GM18526 (cell line): ENCODE data around the gene CADPS.

Experiments
- POLR2A ChIP-seq: IDR thresholded peaks from 3 replicates; pipeline ENCODE4 v1.6.1; 2011; ENCODE audit not compliant: insufficient read length; ENCODE audit errors: extremely low read depth

CADPS gene

DNA sequence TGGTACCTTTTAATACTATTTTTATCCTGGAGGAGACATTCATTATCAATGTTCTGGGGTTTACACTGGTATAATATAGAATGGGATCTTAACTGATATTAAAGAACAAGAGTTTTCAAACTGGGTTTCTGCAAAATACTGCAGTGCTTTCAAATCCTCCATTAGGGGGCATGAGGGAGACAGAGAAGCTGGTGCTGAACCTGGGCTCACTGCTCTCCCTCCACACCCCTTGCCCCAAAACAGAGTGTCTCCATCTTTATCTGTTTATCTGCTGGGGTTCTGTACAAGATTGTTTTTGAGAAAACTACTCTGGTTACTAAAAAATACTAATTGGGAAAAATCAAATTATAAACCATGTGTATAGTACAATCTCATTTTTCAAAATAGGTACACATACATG is 41.7 kb downstream of the CADPS start:
- no peak for TF ChIP-seq POLR2A

DNA sequence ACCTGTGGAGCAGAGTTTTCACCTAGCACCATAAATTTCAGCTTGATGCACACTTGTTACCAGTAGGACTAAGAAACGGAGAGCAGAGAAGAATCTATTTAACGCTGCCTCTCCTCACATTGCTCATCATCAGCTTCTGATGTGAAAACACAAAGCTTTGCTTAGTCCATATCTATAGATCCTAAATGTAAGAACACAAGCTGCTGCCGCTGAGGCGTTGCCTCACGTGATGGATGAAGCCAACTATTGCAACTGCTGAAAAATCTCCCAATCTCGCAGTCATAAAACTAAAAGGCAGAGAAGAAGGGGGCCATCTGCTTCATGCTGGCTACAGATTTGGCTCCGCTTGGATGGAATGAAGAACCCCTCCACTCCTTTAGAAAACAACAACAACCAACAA is 42.7 kb downstream of the CADPS start:
- no peak for TF ChIP-seq POLR2A

DNA sequence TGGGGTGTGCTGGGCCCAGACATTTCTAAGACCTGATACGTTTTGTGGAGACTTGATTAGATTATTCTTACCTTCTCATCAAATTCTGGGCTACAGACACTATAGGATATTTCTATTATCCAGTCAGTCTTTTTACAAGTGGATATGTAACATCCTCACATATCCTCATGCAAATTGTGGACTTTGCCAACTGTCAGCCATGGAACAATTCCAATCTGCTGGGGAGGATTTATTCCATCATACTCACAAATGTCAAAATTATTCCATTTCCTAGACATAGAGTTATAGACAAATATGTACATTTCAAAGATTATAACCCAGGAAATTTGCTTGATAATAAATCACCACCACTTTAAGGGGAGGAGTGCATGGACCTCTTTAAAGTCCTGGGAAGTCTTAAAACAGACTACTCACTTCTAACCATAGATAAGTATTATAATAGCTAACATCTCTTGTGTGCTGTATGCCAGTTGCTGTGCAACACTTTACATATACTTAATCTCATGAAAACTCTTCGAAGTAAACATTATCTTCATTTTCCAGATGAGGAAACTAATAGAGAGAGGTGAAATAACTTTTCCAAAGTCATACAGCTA is 44.4 kb downstream of the CADPS start:
- TF ChIP-seq POLR2A = no peak

DNA sequence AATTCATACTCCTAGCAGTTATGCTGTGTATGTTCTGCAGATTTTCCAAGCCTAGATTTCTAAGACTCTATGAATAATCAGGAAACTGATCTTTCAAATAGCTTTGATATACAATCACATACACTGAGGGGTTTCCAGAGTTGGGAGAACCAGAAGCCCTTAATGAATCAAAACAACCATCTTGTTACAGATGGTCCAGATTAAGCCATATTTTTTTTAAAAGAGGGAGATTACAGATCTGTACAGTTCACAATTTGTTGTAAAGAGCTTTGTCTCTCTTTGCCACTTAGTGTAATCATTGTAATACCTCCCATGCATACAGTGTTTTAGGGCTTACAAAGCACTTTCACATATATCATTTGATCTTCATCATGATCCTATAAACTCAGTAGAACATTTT is 47.7 kb downstream of the CADPS start:
- no peak for TF ChIP-seq POLR2A

DNA sequence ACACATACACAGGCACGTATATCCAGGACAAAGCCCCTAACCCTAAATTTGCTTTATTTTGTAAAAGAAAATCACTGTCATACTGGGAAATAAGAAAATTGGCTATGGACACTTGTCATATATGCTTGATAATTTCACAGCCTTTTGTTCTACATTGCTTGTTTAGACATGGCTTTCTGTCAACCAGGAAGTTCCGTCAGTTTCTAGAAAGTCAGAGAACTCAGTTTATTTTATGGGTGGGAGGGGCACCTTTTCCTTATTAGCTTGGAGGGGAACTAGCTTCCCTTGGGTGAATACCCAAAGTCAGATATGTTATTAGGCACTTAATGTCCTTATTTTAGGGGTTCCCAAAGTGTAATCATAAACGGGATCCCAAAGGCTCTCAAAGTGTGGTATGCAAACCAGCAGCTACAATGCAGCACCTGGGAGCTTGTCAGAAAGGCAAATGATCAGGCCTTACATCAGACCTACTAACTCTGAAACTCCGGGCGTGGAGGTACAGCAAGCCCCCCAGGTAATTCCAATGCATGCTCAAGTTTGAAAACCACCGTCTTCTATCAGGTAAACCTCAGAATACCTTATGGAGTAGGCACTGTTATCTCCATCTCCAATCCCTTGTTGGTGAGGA is 50.1 kb downstream of the CADPS start:
- TF ChIP-seq POLR2A = no peak

DNA sequence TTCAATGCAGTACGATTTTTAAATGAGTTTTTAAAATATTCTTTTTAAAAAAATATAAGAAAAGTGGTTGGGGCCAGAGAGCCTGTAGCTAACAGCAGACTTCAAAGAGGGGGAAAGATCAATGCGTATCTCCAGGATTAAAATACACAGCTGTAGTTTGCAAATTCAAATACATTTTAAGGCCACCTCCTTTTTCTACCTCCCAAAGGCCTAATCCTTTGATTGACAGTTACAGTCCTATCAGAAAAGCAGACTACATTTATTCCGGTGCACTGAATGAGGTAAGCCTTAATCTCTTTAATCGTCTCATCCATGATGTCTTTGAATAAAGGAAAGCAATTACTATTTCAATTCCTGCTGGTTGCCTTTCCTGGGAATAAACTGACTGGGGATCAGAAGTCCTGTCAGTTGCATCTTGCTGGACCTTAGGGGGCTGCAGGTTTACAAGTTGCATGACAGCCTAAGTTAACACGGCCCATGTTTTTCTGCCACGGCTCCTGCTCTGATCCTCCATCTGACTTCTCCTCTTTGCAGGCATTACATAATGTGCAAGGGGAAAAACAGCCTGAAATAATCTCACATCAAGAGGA is 51.7 kb downstream of the CADPS start:
- TF ChIP-seq POLR2A = no peak

DNA sequence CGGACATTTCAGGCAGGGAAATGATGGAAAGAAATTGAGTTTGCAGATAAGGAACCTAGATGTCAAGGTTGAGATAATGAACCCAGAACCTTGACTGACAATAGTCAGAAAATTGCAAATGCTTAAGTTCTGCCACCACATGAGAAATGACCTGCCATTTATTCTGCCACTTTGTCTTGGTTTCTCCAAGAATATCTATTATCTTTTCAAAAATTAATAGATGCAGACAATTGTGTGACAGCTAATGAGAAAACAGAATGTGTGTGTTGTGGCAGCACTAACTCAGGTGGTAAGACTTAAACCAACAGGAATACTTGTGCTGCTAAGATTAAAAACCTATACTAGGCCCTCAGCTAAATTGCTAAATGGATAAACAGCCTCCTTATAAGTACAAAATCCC is 52.3 kb downstream of the CADPS start:
- no peak for TF ChIP-seq POLR2A

DNA sequence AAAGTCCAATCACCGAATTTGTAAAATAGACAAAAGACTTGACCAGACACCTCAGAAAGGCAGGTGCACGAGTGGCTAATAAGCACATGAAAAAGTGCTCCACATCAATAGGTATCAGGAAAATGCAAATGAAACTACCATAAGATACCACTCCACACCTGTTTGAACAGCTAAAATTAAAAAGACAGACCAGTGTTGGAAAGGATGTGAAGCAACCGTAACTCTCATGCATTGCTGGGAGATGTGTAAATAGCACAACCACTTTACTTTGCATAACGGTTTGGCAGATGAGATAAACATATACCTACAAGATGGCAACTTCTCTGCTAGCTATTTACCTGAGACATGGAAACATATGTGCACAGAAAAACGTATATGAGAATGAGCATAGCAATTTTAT is 56.9 kb downstream of the CADPS start:
- no peak for TF ChIP-seq POLR2A

DNA sequence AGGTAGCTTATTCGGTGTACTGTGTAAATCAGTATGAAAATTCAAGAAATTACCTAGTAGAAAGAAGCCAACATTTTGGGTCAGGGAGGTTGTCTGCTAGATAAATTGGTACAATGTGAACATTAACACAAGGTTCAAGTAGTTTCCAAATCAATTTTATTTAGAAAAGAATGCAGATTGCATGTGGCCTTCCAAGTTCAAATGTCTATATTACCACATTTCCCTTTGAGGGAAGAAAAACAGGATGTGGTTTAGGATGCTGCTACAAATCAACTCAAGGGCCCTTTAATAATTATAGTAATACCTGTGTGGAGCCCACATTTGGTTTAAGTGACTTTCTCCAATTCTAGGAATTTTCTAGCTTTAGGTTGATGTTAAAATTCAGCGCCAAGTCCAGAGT is 57.5 kb downstream of the CADPS start:
- no peak for TF ChIP-seq POLR2A

DNA sequence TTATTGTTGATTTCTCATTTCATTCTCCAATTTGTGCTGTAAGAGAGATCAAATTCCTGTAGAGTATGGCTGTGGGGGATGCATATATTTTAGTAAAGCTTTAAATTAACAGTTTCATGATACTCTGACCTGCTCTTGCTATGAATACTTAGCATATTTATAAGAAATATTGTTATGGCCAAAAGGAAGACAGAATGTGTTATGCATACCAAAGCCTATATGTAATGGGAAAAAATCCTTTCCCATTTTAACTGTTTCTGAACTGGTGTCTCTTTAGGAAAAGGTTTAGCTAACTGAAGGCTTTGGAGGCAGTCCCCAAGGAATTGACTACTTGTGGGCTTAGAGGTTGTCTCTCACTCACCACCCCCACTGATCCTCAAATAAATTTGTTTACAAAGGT is 59.2 kb downstream of the CADPS start:
- no peak for TF ChIP-seq POLR2A

DNA sequence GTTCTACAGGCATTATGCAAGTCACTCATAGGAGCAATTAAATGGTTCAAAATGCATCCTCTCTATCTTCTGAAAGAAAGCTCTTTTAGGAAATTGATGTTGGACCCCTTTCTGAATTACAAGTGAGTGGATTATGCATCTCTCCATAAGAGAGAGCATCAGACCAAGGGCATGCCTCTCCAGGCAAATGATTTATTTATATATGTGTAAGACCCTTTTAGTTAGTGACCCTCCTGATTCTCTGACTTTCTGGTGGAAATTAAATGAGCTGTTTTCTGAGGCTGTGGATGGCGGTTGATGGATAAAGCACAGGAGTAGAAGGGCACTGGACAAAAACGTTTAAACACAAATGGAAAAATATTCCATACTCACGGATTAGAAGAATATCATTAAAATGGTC is 62.6 kb downstream of the CADPS start:
- TF ChIP-seq POLR2A = no peak

DNA sequence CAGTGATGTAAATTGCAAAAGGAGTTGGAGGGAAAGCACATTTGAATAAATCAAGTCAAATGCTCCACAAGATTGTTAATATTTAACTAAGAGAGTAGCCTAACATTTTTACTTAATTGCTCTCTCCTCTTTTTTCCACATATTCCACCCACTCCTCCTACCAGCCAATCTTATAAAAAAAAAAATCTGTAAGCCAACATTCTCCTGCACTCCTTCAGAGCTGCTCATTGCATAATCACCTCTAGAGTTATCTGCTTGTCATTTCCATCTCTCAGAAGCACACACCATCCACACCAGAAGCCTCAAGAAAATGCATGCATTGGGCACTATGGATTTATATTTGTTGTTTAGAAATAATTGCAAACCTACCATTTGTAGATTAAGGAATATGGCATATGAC is 64.1 kb downstream of the CADPS start:
- TF ChIP-seq POLR2A = no peak

DNA sequence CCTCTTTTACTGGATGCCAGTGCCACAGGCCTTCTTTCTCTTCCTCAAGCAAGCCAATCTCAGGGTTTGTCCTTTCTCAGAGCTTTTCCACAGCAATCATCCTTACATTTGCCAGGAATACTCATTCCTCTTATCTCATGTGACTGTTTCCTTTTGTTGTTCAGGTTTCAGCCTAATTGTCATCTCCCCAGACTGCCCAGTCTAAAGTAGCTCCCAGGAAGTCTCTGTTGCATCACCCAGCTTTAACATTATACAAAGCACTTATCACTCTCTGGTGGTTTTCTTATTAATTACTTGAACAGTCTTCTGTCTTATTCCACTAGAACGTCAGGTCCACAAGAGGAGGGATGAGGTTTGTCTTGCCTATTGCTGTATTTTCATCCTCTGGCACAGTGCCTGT is 65.8 kb downstream of the CADPS start:
- TF ChIP-seq POLR2A = no peak

DNA sequence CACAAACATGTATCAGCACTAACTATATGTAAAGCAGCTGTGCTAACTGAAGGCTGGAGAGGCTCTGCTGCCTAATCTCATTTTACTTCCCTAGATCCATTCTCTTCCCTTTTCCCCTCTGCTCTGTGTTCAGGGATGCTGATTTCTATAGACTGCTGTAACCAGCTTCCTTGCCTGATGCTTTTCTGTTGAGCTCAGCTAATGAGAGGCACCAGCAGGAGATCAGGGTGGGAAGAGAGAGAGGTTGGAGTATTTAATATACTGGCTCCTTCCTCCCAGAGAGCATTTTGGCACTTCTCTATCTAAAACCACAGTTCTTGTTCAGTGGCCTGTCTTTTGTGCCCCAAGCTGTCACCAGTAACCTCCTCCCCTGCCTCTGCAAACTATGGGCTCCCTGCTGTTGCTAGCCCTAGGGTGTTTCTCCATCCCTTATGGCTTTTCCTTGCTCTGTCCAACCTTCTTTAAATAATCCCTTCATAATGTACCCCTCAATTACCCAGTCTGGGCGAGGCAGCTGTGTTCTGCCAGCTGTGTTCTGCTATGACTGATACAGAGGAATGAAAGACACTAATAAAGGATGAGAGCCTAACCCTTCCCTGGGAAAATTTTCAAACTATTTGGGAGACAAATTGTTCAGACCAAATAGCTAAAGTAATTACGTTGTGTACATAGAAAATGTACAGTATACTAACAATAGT is 69.5 kb downstream of the CADPS start:
- TF ChIP-seq POLR2A = no peak

DNA sequence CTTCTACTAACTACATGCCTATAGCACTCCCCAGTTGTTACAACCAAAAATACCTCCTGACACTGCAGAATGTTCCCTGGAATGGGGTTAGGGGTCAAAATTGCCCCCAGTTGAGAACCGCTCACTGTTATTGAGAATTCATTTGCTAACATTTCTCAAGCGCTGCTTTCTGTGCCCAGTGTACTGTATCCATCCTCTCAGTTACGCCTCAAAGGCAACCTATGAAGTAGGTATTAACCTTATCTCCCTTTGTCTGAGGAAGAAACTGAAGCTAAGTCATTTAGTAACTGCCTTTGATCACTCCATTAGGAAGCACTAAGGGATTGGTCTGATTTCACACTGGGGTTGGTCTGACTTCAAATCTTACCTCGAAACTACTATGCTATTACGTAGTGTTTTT is 70.1 kb downstream of the CADPS start:
- no peak for TF ChIP-seq POLR2A

DNA sequence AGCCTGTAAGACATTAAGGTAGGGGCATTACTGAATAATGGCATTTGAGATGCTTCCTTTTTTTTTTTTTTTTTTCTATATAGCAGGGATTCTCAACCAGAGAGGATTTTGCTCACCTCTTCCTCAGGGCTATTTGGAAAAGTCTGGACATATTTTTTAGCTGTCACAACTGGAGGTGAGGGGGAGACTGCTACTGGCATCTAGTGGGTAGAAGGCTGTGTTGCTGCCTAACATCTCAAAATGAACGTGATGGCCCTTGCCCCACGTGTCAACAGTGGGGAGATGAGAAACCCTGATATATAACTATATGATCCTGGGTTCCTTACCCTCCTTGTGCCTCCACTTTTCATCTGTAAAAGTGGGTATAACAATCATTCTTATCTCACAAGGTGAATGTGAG is 71.9 kb downstream of the CADPS start:
- no peak for TF ChIP-seq POLR2A

DNA sequence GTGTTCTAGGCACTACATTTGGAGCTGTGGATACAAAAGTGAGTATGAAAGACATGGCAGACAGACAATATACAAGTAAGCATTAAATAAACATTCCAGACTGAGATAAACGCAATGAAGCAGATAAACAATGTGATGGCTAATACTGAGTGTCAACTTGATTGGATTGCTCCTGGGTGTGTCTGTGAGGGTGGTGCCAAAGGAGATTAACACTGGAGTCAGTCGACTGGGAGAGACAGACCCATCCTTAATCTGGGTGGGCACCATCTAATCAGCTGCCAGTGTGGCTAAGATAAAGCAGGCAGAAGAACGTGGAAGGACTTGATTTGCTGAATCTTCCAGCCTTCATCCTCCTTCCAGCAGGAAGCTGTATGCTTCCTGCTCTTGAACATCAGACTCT is 77.2 kb downstream of the CADPS start:
- TF ChIP-seq POLR2A = no peak

DNA sequence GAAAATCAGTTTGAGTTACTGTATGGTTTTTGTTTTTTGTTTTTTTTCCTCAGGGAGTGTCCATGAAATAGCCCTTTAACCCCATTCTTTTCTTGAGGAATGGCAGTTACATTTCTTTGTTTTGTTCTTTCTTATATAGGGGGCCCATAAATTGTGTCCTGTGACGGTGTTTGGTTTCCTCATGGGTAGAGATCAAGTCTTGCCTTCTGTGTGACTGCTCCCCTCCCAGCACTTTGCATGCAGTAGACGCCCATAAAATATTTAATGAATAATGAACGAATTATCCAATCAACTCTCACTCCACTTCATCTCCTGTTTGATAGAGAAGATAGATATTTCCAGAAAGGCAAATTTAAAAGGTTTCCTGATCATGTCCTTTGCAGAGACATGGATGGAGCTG is 78.1 kb downstream of the CADPS start:
- TF ChIP-seq POLR2A = no peak
